ENCODE data around the gene SUN5.
"Not testable (repeated sequence)": the region's sequence is repeated elsewhere in the genome, so short reads cannot be mapped to it uniquely, and the experiment has no call there.

Gene SUN5

GRCh38 chr20:32975121-32975520, 29.1 kb downstream of the SUN5 start:
- not testable (repeated sequence) for DNase-seq

GRCh38 chr20:32974204-32975064, 29.8 kb downstream of the SUN5 start:
- peak; percentile 53 for DNase-seq

- peak; percentile 32 for DNase-seq
Observed at GRCh38 chr20:32973077-32973717, 31.0 kb downstream of the SUN5 start.

GRCh38 chr20:32972181-32973076, 31.8 kb downstream of the SUN5 start:
- DNase-seq = peak; percentile 82

- DNase-seq = no peak
Observed at GRCh38 chr20:32971703-32972161, 32.5 kb downstream of the SUN5 start.

GRCh38 chr20:32970973-32971300, 33.3 kb downstream of the SUN5 start:
- DNase-seq = peak; percentile 70

GRCh38 chr20:32970115-32970972, 33.9 kb downstream of the SUN5 start:
- DNase-seq = no peak

GRCh38 chr20:32969356-32970114, 34.7 kb downstream of the SUN5 start:
- DNase-seq = peak; percentile 56

- peak; percentile 75 for DNase-seq
Observed at GRCh38 chr20:32968478-32969241, 35.6 kb downstream of the SUN5 start.

GRCh38 chr20:32967961-32968457, 36.2 kb downstream of the SUN5 start:
- peak; percentile 71 for DNase-seq

- DNase-seq = peak; percentile 73
Observed at GRCh38 chr20:32966881-32967781, 37.1 kb downstream of the SUN5 start.

- peak; percentile 48 for DNase-seq
Observed at GRCh38 chr20:32966382-32966781, 37.9 kb downstream of the SUN5 start.

GRCh38 chr20:32965581-32966373, 38.5 kb downstream of the SUN5 start:
- peak; percentile 52 for DNase-seq

- DNase-seq = peak; percentile 47
Observed at GRCh38 chr20:32965115-32965514, 39.1 kb downstream of the SUN5 start.

- DNase-seq = peak; percentile 39
Observed at GRCh38 chr20:32964575-32964974, 39.7 kb downstream of the SUN5 start.

GRCh38 chr20:32963176-32963575, 41.1 kb downstream of the SUN5 start:
- no peak for DNase-seq

- not testable (repeated sequence) for DNase-seq
Observed at GRCh38 chr20:32962646-32963045, 41.6 kb downstream of the SUN5 start.

GRCh38 chr20:32962053-32962452, 42.2 kb downstream of the SUN5 start:
- DNase-seq = no peak

Data from activated CD8-positive, alpha-beta memory T cell treated with anti-CD3 and anti-CD28 coated beads, Interleukin-2, amount 50 U/mL, for 48 hours (primary cell).